HepG2 (cell line): ENCODE measurements around the gene GRIP2. TPM values are rescaled to one million over a fixed set of nuclear protein-coding genes. Genes with fewer than 3 reads are reported as not detected.
A peak's percentile ranks its signal among the peaks of the same experiment; 100 is the strongest.

Source experiments
- ATAC-seq: fragments of 200-7000 bp; cut with Tn5 transposase; 3 replicates; pipeline ENCODE4 v1.9.1; 2020; ENCODE audit warnings: mild to moderate bottlenecking, moderate library complexity
- BruUV-seq: library from RNA; stranded (reverse); fragments of 400-500 nt; replicated peaks from 2 replicates; lab custom pipeline; 2021; lab: Mats Ljungman, UMichigan
- CTCF ChIA-PET: fragments of 300-600 bp; formaldehyde crosslinking; extraction: SDS; loops from one replicate; lab custom pipeline; 2021; ENCODE audit warnings: low total read pairs, inconsistent platforms, low intra/inter-chr PET ratio; lab: Yijun Ruan, JAX
- POLR2A ChIA-PET: fragments of 350-600 bp; sonication (Branson Sonifier 250); formaldehyde crosslinking; loops from one replicate; lab custom pipeline; 2020; ENCODE audit warnings: antibody characterized with exemption, inconsistent platforms; lab: Yijun Ruan, JAX
- DNase-seq: peaks from one replicate; pipeline ENCODE4 v3.0.0-alpha.2; 2015; ENCODE audit warnings: low spot score
- FAIRE-seq: peaks from 3 replicates; lab custom pipeline; 2011; peaks lifted over from hg19 to GRCh38; lab: Jason Lieb, UNC
- H2AFZ ChIP-seq: one replicate; pipeline ENCODE4 v1.6.1; 2011; ENCODE audit warnings: low read length, inconsistent platforms
- H3K27ac ChIP-seq: fragments of 300-600 bp; 3 replicates; pipeline ENCODE4 v1.8.0; 2011; ENCODE audit warnings: mixed run types, mild to moderate bottlenecking, mixed read lengths, low read length, inconsistent platforms; ENCODE audit not compliant: insufficient read depth; ENCODE audit errors: extremely low read length
- H3K27me3 ChIP-seq, 2 experiments: fragments of 200-600 bp in 1 of 2; 2 replicates in 1 of 2; 3 replicates in 1 of 2; pipeline versions ENCODE4 v1.6.0 to v1.8.0; 2011; ENCODE audit warnings: low read length in 2 of 2, mild to moderate bottlenecking in 2 of 2, moderate library complexity in 2 of 2, inconsistent platforms in 1 of 2; ENCODE audit not compliant: insufficient read depth in 2 of 2, control insufficient read depth in 1 of 2
- H3K36me3 ChIP-seq, 2 experiments: fragments of 200-600 bp in 1 of 2; replicated peaks in 1 of 2; 2 replicates in 1 of 2; 3 replicates in 1 of 2; pipeline versions ENCODE4 v1.5.1 to v1.8.0; 2011; ENCODE audit warnings: low read length in 2 of 2, inconsistent platforms in 1 of 2; ENCODE audit not compliant: insufficient read depth in 2 of 2, control insufficient read depth in 1 of 2
- H3K4me1 ChIP-seq: 2 replicates; pipeline ENCODE4 v1.5.1; 2012; ENCODE audit warnings: low read length, inconsistent platforms; ENCODE audit not compliant: insufficient read depth
- H3K4me2 ChIP-seq: 2 replicates; pipeline ENCODE4 v1.6.0; 2011; ENCODE audit warnings: low read depth, low read length, inconsistent platforms
- H3K4me3 ChIP-seq, 3 experiments: fragments of 200-600 bp in 1 of 3; sonication (generic), shearing (Covaris generic) in 1 of 3; replicated peaks in 1 of 3; 2 replicates each; pipeline ENCODE4 v1.5.1; 2011 to 2016; ENCODE audit warnings: low read length in 3 of 3, inconsistent platforms in 2 of 3, low read depth in 2 of 3, mild to moderate bottlenecking in 2 of 3, control low read depth in 1 of 3, mixed read lengths in 1 of 3; ENCODE audit not compliant: insufficient read depth in 1 of 3
- H3K79me2 ChIP-seq: one replicate; pipeline ENCODE4 v1.6.1; 2011; ENCODE audit warnings: low read length, inconsistent platforms; ENCODE audit not compliant: insufficient read depth
- H3K9ac ChIP-seq: 2 replicates; pipeline ENCODE4 v1.6.0; 2011; ENCODE audit warnings: mild to moderate bottlenecking, low read depth, low read length, inconsistent platforms; ENCODE audit not compliant: insufficient read depth
- H3K9me3 ChIP-seq: 2 replicates; pipeline ENCODE4 v1.5.1; 2012; ENCODE audit warnings: mild to moderate bottlenecking, low read length
- H4K20me1 ChIP-seq: 2 replicates; pipeline ENCODE4 v1.6.0; 2011; ENCODE audit warnings: inconsistent platforms, mild to moderate bottlenecking, low read length, moderate library complexity; ENCODE audit not compliant: insufficient read depth
- MBNL3 ChIP-seq: fragments of 250-450 bp; sonication (Bioruptor Pico); conservative IDR thresholded peaks from 2 replicates; pipeline ENCODE4 v1.8.0; 2022; ENCODE audit warnings: mild to moderate bottlenecking, inconsistent platforms
- PHF20 ChIP-seq: sonication (generic); formaldehyde crosslinking; IDR thresholded peaks from 2 replicates; pipeline ENCODE4 v1.5.0; 2020; ENCODE audit warnings: mild to moderate bottlenecking, missing genetic modification reagents
- XRCC5 ChIP-seq: fragments of 200-400 bp; formaldehyde crosslinking; optimal IDR thresholded peaks from 2 replicates; pipeline ENCODE3; 2017; ENCODE audit warnings: mild to moderate bottlenecking, low read length
- ZFP36L2 ChIP-seq: sonication (generic); formaldehyde crosslinking; IDR thresholded peaks from 2 replicates; pipeline ENCODE4 v1.4.0; 2020; ENCODE audit warnings: missing genetic modification reagents
- ZFYVE20 ChIP-seq: sonication (generic); formaldehyde crosslinking; IDR thresholded peaks from 2 replicates; pipeline ENCODE4 v1.8.0; 2023; ENCODE audit warnings: low read depth, mild to moderate bottlenecking, moderate library complexity, missing genetic modification reagents, borderline replicate concordance
- ZNF552 ChIP-seq: sonication (generic); formaldehyde crosslinking; IDR thresholded peaks from 2 replicates; pipeline ENCODE4 v1.9.0; 2022; ENCODE audit warnings: missing genetic modification reagents, mild to moderate bottlenecking, borderline replicate concordance
- ZNF704 ChIP-seq: sonication (generic); formaldehyde crosslinking; IDR thresholded peaks from 2 replicates; pipeline ENCODE4 v1.8.1; 2023; ENCODE audit warnings: mild to moderate bottlenecking, inconsistent platforms, moderate library complexity, missing genetic modification reagents, borderline replicate concordance
- ZNF737 ChIP-seq: sonication (generic); formaldehyde crosslinking; IDR thresholded peaks from 2 replicates; pipeline ENCODE4 v1.5.0; 2020; ENCODE audit warnings: missing genetic modification reagents, mild to moderate bottlenecking, borderline replicate concordance
- ZNF781 ChIP-seq: sonication (generic); formaldehyde crosslinking; IDR thresholded peaks from 2 replicates; pipeline ENCODE4 v1.5.1; 2020; ENCODE audit warnings: borderline replicate concordance, mild to moderate bottlenecking, missing genetic modification reagents; ENCODE audit errors: not compliant biosample characterization
- WGBS: methylation state at CpG from one replicate; pipeline ENCODE4 v1.1.6; 2017; ENCODE audit warnings: low lambda C conversion rate; 5-methylcytosine and 5-hydroxymethylcytosine counted together
- in situ Hi-C: cut with HindIII; loops from 2 replicates; pipeline ENCODE4 v1.10.0; 2017; ENCODE audit warnings: low pct_unique_long_range_greater_than_20kb; ENCODE audit not compliant: extremely low pct_ligation_motif_present
- intact Hi-C: fragments of 100-400 bp; cut with micrococcal nuclease; formaldehyde crosslinking; loops from one replicate; pipeline ENCODE4 v1.10.0; 2022; ENCODE audit not compliant: unreplicated experiment
- polyA plus RNA-seq, 8 experiments: library from polyadenylated mRNA; depleted of rRNA in 3 of 8; stranded (reverse) in 7 of 8; unstranded in 1 of 8; fragments of >200 nt; fragmentation: Illumina TruSeq in 4 of 8; extraction: Trizol in 4 of 8; gene quantifications; 2 replicates each; pipeline versions ENCODE4 v1.2.1 to v1.2.3, GENCODE V29; 2011 to 2016; ENCODE audit warnings: low read depth in 4 of 8, missing spikeins in 1 of 8, mixed read lengths in 1 of 8; ENCODE audit not compliant: insufficient read depth in 1 of 8
- total RNA-seq, 5 experiments: library from RNA; depleted of rRNA; stranded (reverse); fragments of >200 nt; fragmentation: Illumina TruSeq; extraction: Trizol; gene quantifications; 2 replicates each; pipeline ENCODE4 v1.2.3, GENCODE V29; 2016; ENCODE audit warnings: low read depth in 1 of 5

The GRIP2 gene
- total and polyA plus RNA-seq, 2 of the 13 experiments (the other 11 are each of a cell fraction or from before 2014, with no cell fraction given), result 0.11 to 0.24 TPM

GRCh38 chr3:14520149-14520548 is 20.0 kb downstream of the GRIP2 start:
- in situ Hi-C loops, result no loop called here
- no peak for DNase-seq
- Histone ChIP-seq H3K9me3 (no peaks in the 10 kb centered on the region), H2AFZ (no peak overlapping the region), H3K4me2 (no peak overlapping the region), H3K4me1 (no peaks in the 10 kb centered on the region), H3K4me3 (no peak overlapping the region), H3K9ac (no peak overlapping the region), H4K20me1 (no peaks in the 10 kb centered on the region), H3K79me2 (no peaks in the 10 kb centered on the region), H3K27me3 (peaks cover 4 to 21% of the 10 kb centered on the region in 2 experiments; a peak in 3 of 5 replicates), H3K27ac (no peak overlapping the region), H3K36me3 (no peaks in the 10 kb centered on the region)
- BruUV-seq, result no TSS peak
- CTCF ChIA-PET, result no interaction called here
- TF ChIP-seq ZNF552 (no peak), ZFP36L2 (CRISPR knock-in tag) (no peak), ZNF781 (no peak), MBNL3 (CRISPR knock-in tag) (no peak), ZNF737 (no peak), ZNF704 (CRISPR knock-in tag) (no peak), ZFYVE20 (CRISPR knock-in tag) (no peak), XRCC5 (no peak), PHF20 (CRISPR knock-in tag) (no peak)
- POLR2A ChIA-PET, result no interaction called here
- no peak for FAIRE-seq
- 46% methylated on average over 10 of the region's 15 CpGs for WGBS
- ATAC-seq, result peak; percentile 34; the same call in 2 of the 3 replicates
- intact Hi-C loops, result no loop called here
